Stimulated activated CD4-positive, alpha-beta T cell treated with anti-CD3 and anti-CD28 coated beads, Interleukin-4, amount 100 ng/mL, for 24 hours (primary cell): ENCODE measurements around the gene SPNS3.

Experiments used
- DNase-seq: peaks from one replicate; pipeline ENCODE4 v3.0.0-alpha.2; 2020

Gene SPNS3

DNA sequence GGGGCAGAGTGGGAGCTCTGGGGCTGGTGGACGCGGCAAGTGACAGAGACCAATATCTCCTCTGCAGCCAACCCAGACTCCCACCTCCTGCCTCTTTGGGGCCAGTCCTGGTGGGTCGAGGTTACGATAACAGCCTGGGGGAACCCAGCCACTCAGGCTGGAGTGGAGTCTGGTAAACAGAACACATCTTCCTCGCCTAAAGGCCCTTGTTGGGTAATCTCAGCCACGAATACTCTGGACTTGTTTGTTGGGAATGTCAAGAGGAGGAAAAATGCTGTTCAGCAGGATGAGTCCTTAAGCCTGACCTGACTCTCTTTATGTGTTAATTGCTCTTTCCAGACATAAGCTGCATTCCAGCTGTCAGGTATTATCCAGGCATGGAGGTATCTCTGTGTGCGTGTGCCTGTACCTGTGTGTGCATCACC lies 56.9 kb downstream of the SPNS3 start:
- DNase-seq, result no peak

DNA sequence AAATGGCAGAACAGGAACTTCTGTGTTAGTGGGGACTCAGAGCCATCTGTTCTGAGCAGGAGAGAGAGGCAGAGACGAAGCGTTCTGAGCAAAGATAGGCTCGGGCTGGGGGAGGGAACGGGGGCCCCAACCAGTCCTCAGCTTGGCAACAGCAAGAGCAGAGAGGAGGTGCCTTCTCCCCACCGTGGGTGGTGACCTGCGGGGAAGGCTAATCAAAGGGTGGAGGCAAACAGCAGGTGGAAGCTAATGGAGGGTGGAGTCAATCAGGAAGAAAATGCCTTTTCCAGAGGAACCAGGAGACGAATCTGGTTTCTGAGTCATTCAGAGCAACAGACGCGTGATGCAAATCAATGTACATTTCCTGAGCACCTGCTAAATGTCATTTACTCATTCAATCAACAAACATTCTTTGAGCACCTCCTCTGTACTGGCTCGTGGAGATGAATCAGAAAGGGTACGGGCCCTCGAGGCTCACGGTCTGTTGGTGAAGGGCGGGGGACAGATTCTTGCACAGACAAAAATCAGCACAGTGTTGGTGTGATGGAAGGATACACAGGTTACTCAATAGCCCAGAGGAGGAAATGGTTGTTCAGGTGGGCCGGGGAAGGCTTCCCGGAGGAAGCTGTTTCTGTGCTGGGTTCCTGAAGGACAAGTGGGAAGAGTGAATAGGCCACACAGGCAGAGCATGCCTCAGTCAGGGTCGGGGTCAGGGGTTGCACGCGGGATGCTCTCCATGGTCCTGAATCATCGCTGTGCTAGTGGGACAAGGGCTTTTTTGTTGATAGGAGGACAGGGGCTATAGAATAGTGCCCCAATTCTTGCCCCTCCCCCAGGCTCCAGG lies 59.2 kb downstream of the SPNS3 start:
- DNase-seq, result no peak

DNA sequence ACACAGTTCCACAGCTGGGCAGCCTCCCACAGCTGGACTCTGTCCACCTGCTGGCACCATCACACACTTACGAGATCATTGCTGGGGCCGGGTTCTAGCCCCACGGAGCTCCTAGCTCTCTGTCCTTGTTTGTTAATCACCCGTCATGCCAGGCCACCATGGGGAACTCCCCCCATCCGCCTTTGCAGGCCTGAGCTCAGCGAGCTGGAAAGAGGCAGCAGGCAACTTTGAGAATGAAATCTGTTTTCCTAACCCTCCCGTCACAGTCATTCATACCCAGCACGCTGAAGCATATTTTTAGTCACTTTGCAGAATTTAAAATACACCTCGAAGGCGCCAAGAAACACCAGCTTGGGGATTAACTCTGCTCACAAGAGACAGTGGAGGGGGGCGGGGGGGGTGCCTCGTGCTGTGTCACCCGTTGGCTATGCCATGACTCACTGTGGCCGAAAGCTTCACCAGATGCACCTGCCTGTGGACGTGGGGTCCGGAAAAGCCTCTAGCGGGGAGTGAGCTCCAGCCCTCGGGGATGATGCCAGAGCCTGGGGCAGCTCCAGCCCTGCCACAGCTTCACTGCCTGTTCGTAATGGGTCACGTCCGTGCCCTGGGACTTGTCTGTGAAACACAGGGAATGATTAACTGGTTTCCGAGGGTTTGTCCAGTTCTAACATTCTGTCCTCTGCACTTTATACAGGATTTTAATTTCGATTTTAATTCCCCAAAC lies 63.5 kb downstream of the SPNS3 start:
- no peak for DNase-seq

DNA sequence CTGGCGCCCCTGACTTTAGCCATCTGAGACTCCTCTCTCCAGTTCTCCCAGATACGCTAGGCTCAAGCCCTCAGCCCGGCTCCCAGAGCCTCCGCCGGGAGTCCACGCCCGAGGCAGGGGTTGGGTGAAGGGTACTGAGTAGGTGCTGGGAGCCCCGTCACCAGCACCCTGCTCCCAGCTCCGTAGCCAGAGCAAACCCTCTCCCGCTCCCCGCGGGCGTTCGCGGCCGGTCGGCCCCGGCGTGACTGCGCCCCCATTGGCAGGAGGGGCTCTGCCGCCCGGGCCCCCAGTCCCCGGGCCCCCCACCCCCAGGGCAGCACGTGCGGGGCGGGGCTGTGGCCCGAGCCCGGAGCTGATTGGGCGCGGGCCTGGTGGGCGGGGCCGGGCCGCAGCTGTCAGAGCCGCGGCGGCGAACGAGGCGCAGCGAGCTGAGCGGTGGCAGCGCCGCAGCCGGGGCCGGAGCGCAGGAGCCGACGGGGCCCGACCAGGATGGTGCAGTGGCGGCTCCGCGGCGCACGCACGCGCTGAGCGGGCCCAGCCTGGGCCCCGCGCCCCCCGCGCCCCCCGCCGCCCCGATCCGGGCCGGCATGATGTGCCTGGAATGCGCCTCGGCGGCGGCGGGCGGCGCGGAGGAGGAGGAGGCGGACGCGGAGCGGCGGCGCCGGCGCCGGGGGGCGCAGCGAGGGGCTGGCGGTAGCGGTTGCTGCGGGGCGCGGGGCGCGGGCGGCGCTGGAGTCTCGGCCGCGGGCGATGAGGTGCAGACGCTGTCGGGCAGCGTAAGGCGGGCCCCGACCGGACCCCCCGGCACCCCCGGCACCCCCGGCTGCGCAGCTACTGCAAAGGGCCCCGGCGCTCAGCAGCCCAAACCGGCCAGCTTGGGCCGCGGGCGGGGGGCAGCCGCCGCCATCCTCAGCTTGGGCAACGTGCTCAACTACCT lies 65.0 kb downstream of the SPNS3 start, which contains the start of gene SPNS2:
Gene SPNS2 (plus strand): TSS at position 421 of the 937 bp plus-strand sequence. CDS start 167 bp downstream, at position 588.
- peak; percentile 61 for DNase-seq

DNA sequence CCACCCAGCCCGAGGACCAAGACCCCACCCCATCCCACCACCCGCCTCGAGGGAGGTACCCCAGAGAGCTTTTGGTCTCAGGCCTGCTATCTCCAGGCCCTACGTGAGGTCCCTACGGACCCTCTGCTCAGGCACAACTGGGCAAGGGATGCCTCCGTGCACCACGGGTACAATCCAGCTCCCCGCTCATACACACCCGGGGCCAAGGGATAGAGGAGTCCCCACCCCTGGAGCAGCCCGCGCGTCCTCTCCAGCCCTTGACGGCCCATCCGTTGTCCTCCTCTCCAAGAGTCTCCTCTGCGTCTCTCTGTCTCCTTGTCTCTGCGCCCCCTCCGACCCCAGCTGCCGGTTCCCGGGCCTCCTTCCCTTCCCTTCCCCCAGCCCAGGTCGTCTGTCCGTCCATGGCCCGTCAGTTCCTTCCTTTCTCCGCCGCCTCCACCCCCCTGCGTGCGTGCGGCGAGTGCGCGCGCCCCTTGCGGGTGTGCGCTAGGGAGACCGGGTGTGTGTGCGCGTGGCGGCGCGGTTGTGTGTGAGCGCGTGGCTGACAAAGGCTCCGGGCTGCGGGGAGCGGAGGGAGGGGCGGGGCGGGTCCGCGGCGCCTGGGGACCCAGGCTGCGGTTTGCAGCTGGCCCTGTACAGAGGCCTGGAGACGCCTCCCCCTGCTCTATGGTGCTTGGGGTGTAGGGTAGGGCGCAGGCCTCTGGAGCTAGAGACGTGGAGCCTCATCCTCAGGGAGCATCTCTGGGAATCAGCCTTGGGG lies 65.9 kb downstream of the SPNS3 start:
- peak; percentile 20 for DNase-seq

DNA sequence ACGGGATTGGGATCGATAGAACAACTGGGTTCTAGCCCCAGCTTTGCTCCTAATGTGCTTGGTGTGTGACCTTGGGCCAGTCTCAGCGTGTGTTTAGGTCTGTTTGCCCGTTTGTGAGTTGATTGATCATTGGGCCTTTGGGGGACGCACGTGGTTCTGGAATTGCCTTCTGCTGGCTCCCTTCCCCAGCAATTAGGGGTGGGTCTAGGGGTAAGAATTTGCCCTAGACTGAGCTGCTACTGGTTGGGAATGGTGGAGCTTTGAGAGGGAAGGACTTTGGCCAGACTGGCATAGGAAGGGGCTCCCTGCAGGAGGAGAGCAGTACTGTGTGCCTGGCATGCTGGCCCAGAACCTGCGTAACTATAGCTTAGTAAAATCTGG lies 66.4 kb downstream of the SPNS3 start:
- DNase-seq, result no peak

DNA sequence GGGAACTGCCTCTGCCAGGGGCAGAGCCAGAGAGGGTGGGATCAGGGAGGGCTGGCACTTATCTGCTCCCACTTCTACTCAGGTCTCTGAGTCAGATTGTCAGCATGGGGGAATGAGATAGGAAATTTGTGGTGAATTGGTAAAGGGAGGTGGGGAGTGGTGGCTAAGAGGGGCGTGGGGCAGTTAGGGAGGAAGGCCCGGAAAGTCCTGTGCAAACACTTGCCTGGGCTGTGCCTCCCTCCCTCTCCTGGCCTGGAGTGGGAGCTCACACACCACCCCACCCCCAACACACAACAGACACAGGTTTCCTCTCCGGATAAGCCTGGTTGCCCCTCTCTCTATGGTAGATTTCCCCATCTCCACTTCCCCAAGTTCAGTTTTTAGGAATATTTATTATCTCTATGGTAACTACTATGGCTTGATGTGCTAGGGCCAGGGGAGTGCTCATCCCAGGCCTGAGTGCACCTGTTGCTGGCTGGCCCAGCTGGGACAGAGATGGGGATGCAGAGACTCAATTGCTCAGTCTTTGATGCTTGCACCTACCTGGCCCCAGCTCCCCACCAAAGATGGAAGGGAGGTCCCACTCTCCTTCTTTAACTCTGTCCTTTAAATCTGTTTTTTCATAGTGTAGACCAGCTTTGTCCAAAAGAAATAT lies 67.7 kb downstream of the SPNS3 start:
- no peak for DNase-seq

DNA sequence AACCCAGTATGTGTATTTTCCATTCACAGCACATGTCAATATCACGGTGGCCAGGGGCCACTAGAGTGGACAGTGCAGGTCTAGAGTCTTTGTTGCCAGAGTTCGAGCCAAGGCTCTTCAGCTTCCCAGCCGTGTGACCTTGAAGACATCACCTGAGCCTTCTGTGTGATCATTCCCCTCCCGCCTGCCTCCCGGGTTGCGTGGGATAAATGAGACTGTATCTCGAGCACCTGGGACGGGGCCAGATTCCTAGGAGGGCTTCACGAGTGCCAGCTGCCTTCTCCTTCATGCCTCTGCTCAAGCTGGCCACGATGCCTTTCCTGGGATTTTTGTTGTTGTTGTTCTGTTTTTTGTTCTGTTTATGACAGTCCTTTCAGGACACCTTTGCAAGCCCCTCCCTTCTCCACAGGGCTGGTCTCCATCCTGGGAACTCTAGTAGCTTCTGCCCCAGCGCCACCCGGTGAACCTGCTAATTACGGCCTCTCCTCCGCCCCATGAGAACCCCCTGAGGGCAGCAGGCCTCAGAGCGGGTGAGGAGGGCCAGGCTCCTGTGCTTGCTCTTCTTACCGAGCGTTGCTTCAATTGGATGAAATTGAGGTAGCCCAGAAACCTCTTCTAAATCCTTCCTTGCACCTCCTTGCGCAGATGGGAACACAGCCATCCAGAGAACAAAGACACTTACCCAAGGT lies 68.9 kb downstream of the SPNS3 start:
- no peak for DNase-seq

DNA sequence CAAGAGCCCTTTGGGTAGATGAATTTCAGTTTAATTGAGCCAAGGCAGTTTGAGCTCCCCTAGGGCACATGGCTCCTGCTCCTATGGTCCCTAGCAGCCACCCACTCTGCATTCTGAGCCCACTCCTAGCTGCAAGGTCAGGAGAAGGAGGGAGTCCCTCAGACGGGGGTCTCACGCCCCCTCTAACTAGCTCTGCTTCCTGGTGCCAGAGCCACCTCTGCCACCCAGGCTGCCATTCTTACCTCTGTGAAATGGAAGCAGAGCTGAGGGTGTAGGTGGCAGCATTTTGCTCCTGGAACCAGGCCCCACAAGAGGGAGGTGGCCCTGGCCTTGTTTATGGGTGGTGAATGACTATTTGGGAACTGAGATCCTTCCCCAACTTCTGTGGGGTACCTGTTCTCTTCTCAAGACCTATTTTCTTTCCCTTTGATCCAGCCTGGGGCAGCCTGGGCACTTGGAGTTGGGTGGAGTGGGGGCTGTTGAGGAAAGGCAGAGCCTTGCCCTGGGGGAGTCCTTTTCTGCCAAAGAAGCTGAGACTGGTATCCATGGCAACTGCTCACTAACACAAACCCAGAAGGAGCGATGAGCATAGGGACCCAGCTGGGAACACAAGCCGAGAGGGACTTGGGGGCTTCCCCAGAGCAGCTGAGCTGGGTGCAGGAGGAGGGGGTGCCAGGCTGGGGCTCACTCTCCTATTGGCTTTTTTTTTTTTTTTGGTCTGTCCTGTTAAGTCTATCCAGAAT lies 69.7 kb downstream of the SPNS3 start:
- no peak for DNase-seq

DNA sequence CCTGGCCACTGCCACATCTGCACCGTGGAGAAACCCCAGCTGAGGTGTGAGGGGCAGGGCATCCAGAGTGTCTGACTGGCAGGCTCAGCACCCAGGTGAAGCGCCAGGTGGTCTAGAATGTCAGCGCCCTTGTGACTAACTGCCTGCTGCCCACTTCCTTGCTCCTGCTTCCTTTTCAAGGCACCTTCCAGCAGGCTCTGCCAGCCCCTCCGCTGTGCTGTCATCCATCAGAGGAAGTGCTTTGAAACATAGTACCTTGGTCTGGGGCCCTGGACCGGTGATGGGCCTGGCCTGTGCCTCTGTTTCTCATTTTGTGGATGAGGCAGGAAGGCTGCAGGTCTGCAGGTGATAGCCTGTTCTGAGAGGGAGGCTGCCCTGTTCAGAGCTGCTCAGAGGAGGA lies 70.4 kb downstream of the SPNS3 start:
- no peak for DNase-seq

DNA sequence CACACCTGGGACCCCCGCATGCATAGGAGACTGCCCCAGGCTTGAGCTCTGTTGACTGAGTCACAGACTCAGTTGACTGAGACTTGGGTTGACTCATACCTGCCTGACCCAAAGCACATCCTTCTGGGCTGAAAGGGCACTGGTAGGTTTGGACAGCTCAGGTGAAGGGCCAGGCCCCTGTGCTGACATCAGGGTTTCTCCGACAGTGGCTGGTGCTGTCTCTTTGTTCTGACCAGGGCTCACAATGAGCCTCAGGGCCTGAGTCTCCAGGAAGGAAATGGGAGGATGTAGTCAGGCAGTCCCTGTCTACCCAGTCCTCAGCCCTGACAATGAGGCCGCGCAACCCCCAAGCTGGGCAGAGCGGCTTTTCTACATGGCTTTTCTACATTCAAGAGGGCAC lies 71.4 kb downstream of the SPNS3 start:
- DNase-seq, result no peak

DNA sequence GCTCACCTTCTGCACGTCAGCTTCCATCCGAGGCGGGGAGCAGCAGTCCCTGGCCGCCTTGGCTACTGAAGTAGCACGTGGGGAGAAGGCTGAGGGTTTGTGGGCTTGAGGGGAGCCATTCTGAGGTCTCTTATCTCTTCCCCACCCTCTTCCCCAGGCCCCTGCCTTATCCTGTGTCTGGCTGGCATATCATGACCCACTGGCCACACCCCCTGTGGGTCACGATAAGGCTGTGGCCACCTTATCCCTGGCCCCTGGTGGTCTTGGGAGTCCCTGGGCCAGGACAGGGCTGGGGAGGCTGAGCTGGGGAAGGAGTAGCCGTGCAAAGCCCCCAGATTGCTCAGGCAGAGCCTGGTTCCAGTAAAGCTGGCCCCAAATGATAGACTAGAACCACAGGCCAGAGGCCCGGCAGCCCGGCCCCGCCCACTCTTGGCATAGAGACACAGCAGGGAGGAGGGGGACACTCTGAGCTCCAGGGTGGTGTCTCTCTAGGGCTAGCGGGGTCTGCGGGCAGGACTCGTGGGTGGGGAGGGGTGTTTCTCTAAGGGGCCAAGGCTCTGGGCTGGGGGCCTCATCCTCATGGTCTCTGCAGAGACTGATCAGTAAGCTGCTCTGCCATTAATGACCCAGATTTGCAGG lies 72.6 kb downstream of the SPNS3 start:
- no peak for DNase-seq

DNA sequence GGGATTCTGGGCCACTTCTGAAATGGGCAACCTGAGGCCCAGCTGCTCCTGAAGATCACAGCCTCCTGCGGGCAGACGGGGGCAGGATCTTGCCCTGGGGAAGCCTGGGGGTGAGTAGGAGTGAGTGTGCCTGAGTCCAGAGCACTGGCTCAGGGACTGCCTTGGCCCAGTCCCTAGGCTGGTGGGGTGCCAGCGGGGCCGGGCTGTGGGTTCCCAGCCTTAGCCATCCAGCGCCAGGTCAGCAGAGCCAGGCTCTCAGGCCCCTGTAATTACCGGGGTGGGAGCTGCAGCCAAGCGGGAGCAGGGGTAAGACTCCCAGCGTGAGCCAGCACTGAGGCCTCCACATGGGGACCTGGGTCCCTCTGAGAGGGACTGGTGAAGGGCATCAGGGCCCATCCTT lies 73.2 kb downstream of the SPNS3 start:
- DNase-seq, result no peak

DNA sequence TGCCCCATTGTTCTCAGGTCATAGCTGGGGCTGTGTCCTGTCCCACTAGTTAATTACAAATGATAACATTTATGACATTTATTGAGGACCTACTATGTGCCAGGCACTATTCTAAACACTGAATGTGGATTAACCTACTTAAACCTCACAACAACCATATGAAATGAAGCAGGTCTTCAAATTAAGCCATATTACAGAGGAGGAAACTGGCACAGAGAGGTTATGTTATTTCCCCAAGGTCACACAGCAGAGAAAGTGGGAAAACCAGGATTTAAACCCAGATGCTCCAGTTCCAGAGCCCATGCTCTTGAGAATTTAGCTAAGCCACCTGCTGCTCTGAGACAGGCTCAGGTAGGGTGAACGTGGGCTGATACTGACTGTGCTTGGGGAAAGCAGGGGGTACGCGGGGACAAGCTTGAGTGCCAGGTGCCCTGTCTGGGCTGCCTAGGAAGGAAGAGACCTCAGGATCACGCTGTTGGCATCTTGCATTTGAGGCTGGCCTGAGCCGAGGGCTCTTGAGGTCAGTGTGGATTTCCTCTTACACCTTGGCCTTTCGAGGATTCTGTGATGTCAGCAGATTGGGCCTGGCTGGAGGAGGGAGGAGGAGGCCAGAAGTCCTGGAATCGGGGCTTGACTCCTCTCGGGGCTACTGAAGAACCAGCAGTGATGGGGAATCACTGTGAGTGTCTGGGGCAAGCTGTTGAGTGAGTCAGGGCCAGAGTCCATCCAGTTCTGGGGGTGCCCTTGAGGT lies 73.8 kb downstream of the SPNS3 start:
- no peak for DNase-seq

DNA sequence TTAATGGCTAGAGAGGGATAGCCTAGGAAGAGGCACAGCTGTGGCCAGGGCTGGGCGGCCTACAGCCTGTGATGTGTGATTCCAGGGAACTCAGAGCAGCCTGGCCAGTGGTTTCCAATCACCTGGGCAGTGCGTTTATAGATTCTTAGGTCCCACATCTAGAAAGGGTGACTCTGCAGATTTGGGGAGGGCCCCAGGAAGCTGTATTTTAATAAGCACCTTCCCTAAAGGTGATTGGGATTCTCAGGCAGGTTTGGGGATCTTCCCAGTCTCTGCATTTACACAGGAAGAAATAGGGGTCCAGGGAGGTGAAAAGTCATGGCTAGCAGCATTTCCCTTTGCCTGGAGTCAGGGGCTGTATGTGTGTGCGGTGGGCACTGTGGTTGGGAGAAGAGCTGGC lies 74.5 kb downstream of the SPNS3 start:
- no peak for DNase-seq

DNA sequence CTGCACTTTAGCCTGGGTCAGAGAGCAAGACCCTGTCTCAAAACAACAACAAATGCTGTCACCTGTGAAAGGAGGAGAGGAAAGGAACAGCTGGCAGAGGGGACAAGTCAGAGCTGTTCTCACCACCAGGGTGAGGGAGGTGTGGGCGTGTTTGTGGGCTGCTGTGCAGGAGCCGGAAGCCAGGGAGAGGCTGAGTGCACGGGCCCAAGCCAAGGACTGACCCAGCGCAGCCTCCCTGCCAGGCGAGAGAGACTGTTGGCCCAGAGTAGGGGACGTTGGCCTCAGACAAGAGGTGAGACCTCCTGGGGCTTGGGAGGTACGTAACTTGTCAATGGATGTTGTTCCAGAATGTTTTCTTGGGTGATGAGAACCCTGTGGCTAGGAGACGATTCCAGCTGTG lies 75.7 kb downstream of the SPNS3 start:
- DNase-seq, result no peak

DNA sequence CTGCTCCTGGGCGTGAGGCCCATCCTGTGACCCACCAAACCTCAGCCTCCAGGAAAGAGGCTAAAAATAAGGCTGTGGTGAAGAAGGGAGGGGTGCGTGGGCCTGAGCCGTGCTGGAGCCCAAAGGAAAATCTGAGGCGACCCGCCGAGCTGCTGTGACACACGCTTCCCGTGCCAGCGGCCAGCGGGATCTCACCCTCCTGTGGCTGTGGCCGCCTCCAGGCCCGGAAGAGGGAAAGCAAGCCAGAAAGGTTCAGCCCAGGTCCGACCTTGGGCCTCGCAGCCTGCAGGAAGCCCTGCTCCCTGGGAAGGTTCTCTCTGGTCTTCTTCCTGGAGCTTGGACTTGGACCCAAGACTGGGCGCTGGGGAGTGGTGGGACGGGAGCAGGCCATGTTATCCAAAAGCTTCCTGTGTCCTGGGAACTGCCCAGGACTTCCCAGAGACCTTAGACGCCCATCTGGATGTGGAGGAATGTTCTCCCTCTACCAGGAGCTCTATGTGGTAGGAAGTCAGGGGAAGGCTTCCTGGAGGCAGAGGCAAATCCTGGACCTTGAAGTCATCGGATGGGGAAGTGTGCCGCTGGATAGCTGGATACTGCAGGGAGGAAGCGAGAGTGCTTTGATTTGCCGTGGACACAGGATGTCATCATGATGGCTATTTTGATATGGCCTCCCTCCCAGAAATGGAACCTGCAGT lies 76.3 kb downstream of the SPNS3 start:
- DNase-seq, result no peak

DNA sequence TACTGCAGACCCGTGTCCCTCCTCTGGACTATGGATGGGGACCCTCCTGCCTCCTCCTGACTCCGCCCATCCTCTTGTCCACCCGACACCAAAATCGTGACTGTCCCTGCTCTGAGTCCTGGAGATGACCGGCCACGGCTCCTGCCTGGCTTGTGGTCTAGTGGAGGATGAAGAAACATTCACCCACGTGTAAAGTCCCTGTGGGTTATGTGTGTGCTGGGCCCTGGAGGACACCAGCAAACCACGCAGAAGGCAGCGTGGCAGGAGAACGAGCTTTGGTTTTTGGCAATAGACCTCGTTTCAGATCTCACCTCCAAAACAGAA lies 76.8 kb downstream of the SPNS3 start:
- DNase-seq, result no peak
